GM21423 (cell line): ENCODE measurements around the gene MERTK.
"Not testable (repeated sequence)": the region's sequence is repeated elsewhere in the genome, so short reads cannot be mapped to it uniquely, and the experiment has no call there.

Experiments used
- ATAC-seq: cut with Tn5 transposase; IDR thresholded peaks from one replicate; pipeline ENCODE4 v1.9.1; 2021; ENCODE audit warnings: mild to moderate bottlenecking, moderate library complexity; ENCODE audit not compliant: unreplicated experiment

MERTK gene

DNA sequence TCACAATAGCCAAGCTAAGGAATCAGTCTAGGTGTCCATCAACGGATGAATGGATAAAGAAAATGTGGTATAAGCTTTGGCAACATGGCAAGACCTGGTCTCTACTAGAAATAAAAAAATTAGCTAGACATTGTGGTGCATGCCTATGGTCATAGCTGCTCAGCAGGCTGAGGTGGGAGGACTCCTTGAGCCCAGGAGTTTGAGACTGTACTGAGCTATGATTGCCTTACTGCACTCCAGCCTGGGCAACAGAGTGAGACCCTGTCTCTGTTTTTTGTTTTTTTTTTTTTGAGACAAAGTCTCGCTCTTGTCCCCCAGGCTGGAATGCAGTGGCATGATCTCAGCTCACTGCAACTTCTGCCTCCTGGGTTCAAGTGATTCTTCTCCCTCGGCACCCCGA lies 11.6 kb downstream of the MERTK start:
- not testable (repeated sequence) for ATAC-seq

DNA sequence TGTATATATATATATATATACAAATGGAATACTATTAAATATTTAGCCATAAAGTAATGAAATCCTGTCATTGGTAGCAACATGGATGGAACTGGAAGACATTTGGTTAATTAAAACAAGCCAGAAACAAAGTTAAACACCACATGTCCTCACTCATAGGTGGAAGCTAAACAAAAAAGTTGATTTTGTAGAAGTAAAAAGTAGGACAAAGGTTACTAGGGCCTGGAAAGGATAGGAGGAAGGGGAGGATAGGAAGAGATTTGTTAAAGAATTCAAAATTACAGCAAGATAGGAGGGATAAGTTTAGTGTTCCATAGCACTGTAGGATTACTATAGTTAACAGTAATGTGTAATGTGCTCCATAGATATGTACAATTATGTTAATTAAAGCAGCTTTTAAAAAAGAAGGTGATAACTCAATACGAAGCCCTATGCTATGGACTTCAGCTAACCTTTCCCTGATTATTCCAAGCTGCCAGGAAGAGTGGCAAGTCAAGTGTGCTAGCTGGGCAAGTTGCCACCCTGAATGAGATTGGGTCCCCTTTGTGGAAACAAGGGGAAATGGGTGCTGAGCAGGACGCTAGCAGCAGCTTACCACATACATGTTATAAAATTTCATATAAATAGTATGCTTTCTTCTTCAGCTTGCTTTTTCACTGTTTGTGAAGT lies 12.3 kb downstream of the MERTK start:
- ATAC-seq: no peak

DNA sequence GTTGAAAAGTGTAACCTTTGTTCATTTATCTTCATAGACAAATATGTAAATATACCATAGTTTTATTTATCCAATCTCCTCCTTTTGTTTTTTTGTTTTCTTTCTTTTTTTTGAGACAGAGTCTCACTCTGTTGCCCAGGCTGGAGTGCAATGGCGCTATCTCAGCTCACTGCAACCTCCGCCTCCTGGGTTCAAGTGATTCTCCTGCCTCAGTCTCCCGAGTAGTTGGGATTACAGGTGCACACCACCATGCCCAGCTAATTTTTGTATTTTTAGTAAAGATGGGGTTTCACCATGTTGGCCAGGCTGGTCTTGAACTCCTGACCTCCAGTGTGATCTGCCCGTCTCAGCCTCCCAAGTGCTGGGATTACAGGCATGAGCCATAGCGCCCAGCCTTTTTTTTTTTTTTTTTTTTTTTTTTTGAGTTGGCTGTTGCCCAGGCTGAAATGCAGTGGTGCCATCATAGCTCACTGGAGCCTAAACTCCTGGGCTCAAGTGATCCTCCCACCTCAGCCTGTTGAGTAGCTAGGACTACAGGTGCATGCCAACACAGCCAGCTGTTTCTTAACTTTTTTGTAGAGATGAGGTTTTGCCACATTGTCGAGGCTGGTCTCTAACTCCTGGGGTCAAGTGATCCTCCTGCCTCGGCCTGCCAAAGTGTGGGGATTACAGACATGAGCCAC lies 13.0 kb downstream of the MERTK start:
- not testable (repeated sequence) for ATAC-seq

- no peak for ATAC-seq
These were observed 14.1 kb downstream of the MERTK start for GRCh38 chr2:111912547-111912946.

DNA sequence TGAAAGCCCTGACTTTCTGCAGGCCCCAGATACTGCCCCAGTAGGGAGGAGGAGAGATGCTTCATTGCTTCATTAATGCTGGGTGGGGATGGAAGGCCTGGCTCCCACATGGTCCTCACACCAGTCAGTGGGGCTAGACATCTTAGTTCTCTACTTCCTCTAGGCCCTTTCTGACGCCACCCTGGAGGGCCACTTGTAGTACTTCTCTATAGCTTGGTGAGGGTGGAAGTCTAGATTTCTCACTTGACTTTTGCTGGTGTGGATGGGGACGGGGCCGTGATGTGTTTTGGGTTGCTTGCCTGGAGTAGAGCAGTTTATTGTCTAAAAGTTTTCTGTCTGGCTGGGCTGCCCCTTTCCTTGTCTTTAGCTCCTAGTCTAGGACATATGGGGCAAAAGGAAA lies 18.7 kb downstream of the MERTK start:
- no peak for ATAC-seq

DNA sequence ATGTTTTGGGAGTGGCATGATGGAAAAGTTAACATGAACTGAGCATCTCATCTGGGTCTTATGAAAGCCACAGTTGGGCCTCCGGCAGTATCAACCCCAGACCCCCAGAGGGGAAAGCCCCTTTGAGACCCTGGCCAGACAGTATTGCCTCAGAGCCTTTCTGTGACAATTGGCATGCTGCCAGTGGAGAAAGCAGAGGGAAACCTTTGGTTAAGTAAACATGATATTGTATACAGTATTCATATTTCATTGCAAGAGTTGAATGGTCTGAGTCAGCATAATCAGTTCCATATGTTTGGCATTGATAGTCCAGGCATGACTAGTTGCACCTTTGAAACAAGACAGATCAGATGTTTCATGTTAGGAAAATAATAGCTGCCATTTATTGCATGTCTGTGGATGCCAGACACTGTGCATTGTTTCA lies 20.0 kb downstream of the MERTK start:
- no peak for ATAC-seq

GRCh38 chr2:111919365-111919764 lies 21.0 kb downstream of the MERTK start:
- ATAC-seq: no peak

GRCh38 chr2:111919794-111920608 lies 21.6 kb downstream of the MERTK start:
- ATAC-seq: no peak

GRCh38 chr2:111923276-111923804 lies 24.9 kb downstream of the MERTK start:
- no peak for ATAC-seq

- no peak for ATAC-seq
These were observed 26.3 kb downstream of the MERTK start for GRCh38 chr2:111924617-111925107.

DNA sequence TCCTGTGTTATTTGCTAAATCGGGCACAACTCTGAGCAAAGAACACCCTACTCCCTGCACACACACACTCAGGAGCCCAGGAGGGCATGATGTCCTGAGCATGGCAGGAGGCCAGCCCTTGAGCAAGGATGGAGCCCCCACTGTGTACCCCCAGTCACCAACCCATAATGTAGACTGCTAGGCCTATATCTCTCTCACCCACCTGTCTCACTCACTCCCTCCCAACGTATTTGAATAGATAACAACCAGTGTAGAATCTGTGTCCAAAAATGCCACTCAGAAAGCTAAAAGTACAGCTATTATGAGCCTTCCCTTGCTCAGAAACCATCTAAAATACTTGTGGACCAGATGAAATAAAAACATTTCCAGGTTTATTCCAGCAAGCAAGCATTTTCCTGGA lies 29.3 kb downstream of the MERTK start:
- no peak for ATAC-seq

DNA sequence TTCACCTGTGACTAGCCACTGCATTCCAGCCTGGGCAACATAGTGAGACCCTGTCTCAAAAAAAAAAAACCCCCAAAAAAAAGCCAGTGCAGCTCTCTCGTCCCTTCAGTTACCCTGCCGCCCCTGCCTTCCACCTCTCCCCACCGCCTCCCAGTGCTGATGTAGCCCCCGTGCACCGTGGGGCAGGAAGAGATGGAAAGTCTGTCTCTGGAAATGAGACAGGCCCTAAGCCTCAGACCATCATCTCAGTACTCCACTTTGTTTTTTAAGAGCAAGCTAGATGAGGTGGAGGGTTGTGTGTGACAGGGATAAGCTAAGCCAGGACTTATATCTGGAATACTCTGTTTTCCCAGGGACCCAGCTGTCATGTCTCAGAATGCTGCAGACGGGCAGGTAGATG lies 32.0 kb downstream of the MERTK start:
- ATAC-seq: no peak

DNA sequence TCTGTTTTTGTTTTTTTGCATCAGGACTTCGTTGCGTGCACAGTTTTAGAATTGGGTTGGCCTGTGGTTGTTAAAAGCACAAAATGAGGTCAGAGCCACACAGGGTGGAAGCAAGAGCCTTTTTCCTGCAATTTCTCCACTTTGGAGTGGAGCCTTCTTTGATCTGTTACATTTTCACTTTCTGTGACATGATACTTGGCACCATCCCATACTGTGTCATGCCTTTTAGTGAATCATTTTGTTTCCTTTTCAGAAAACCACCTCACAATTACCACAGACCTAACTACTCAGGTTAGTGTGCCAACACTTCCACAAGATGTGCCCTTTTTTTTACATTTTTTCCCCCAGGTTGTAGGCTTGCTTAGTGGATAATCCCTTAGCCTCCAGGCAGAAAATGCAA lies 32.5 kb downstream of the MERTK start:
- no peak for ATAC-seq

GRCh38 chr2:111932841-111933291 lies 34.5 kb downstream of the MERTK start:
- ATAC-seq: no peak

DNA sequence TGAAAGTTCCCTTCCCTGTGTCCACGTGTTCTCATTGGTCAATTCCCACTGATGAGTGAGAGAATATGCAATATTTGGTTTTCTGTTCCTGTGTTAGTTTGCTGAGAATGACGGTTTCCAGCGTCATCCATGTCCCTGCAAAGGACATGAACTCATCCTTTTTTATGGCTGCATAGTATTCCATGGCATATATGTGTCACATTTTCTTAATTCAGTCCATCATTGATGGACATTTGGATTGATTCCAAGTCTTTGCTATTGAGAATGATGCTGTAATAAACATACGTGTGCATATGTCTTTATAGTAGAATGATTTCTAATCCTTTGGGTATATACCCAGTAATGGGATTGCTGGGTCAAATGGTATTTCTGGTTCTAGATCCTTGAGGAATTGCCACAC lies 35.5 kb downstream of the MERTK start:
- ATAC-seq: not testable (repeated sequence)

DNA sequence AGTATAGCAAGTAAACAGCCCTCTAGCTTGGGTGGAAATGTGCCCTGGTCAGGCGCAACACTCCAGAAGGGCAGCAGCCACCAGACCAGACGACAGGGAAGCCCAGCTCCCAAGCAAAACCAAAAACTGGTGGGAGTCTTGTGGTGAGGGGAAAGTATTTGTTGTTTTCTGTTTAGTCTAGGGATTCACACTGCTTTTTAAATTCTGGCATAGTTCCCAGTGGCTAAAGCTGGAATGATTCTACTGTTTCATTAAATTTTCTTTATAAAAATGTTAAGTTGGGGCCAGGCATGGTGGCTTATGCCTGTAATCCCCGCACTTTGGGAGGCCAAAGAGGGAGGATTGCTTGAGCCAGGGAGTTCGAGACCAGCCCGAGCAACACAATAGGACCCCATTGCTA lies 38.5 kb downstream of the MERTK start:
- no peak for ATAC-seq

DNA sequence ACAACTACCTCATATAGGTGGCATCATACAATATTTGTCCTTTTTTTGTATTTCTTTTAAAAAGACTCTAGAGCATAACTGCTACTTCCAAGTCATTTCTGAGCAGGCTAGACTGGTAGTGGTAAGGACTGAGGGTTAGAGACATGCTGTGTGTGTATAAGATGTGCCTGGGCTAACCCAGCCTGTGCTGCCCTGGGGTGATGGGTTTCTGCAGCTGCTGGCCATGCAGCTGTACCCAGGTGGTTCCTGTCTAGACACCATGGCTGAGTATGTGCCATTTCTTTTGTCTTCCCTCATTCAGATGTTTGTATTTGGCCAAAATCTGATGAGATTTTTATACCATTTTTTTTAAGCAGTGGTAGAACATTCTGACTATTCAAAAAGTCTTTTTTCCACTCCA lies 40.0 kb downstream of the MERTK start:
- ATAC-seq: no peak

- ATAC-seq: no peak
These were observed 42.2 kb downstream of the MERTK start for GRCh38 chr2:111940333-111941196.

DNA sequence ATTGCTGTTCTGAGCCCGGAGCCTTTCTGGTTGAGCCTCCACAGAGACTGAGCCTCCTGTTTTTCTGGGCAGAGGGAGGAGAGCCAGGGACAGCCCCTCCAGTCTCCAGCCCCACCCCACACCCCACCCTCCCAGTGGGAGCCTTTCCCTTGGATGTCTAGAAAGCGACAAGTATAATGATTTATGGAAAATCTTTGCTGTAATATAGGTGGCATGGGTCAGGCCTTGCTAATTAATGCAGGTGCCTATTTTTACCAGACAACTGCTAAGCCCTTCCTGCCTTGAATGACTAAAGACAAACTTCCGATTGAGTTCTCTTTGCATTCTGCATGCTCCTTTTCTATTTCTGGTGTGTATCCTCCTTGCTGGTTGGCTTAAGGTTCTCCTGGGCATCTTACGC lies 43.1 kb downstream of the MERTK start:
- ATAC-seq: no peak

DNA sequence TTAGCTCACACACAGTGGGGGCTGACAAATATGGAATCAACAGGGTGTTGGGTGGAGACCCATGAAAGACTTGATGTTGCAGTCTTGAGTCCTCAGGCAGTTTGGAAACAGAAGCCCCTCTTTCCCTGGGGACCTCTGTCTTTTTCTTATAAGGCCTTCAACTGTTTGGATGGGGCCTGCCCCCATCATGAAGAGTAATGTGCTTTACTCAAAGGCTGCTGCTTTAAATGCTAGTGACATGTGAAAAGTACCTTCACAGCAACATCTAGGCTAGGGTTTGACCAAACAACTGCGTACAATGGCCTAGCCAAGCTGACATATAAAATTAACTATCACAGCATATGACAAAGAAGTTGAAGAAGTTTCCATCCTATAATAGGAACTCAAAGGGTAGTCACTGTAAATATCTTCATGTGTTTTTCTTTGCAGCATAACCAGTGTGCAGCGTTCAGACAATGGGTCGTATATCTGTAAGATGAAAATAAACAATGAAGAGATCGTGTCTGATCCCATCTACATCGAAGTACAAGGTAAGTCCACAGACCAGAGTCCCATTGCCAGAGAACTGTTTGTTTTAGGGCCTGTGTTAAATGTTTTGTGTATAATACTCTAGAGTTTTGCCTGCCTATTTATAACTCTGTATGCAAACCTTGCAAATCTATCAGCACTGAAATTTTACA lies 46.3 kb downstream of the MERTK start:
- no peak for ATAC-seq
